Keratinocyte (primary cell): ENCODE results near the gene CAPN11.

Experiments
- CTCF ChIP-seq, 3 experiments: IDR thresholded peaks in 1 of 3; conservative IDR thresholded peaks in 1 of 3; optimal IDR thresholded peaks in 1 of 3; 2 replicates in 2 of 3; 3 replicates in 1 of 3; pipeline versions ENCODE3 to v1.5.1; 2011; ENCODE audit warnings: low read length in 3 of 3, mild to moderate bottlenecking in 3 of 3, moderate library complexity in 2 of 3, control low read depth in 1 of 3, inconsistent platforms in 1 of 3; ENCODE audit not compliant: insufficient read depth in 2 of 3; ENCODE audit errors: extremely low read depth in 1 of 3
- EZH2 ChIP-seq: IDR thresholded peaks from one replicate; pipeline ENCODE4 v1.6.1; 2012; ENCODE audit warnings: inconsistent platforms, mild to moderate bottlenecking, low read length, moderate library complexity

GRCh38 chr6:44126320-44127149 is 32.1 kb upstream of the CAPN11 start:
- TF ChIP-seq EZH2 (no peak), CTCF (optimal IDR thresholded peaks at IDR 0.05 in 1 of 3, IDR thresholded peaks at IDR 0.05 in 1 of 3, conservative IDR thresholded peaks at IDR 0.05 in 1 of 3; ENCODE audit: extremely low read depth in 1 of 3, insufficient read depth in 2 of 3, low read length in 3 of 3) (no peak)
